GM12878 (cell line): ENCODE data around the gene MARS1. TPM values are rescaled to one million over a fixed set of nuclear protein-coding genes. Genes with fewer than 3 reads are reported as not detected.

Source experiments
- ATAC-seq: fragments of 200-7000 bp; cut with Tn5 transposase; 3 replicates; pipeline ENCODE4 v1.9.1; 2020; ENCODE audit warnings: mild to moderate bottlenecking, moderate library complexity
- BruUV-seq: library from RNA; stranded (reverse); fragments of 400-500 nt; replicated peaks from 2 replicates; lab custom pipeline; 2021; lab: Mats Ljungman, UMichigan
- CTCF ChIA-PET: fragments of 300-600 bp; sonication (Branson Sonifier 250); formaldehyde crosslinking; extraction: SDS; loops from one replicate; lab custom pipeline; 2021; ENCODE audit warnings: inconsistent platforms; lab: Yijun Ruan, JAX
- POLR2A ChIA-PET: fragments of 350-600 bp; formaldehyde crosslinking; extraction: SDS; loops from one replicate; lab custom pipeline; 2021; ENCODE audit warnings: inconsistent platforms; lab: Charles Lee
- RAD21 ChIA-PET: fragments of 300-600 bp; sonication (Branson Sonifier 250); formaldehyde crosslinking; loops from one replicate; lab custom pipeline; 2023; ENCODE audit warnings: antibody characterized with exemption; ENCODE audit not compliant: unreplicated experiment; lab: Charles Lee
- SMC1A ChIA-PET: fragments of 300-600 bp; sonication (Branson Sonifier 250); formaldehyde crosslinking; loops from one replicate; lab custom pipeline; 2023; ENCODE audit not compliant: unreplicated experiment, uncharacterized antibody; lab: Charles Lee
- DNase-seq: peaks from one replicate; pipeline ENCODE4 v3.0.0-alpha.2; 2011; ENCODE audit warnings: low read depth, low spot score
- FAIRE-seq: peaks from 3 replicates; lab custom pipeline; 2011; peaks lifted over from hg19 to GRCh38; lab: Jason Lieb, UNC
- H2AFZ ChIP-seq: 2 replicates; pipeline ENCODE4 v1.6.0; 2011; ENCODE audit warnings: low read depth, low read length, control low read depth; ENCODE audit not compliant: control insufficient read depth
- H3K27ac ChIP-seq: 2 replicates; pipeline ENCODE4 v1.5.1; 2011; ENCODE audit warnings: control low read depth; ENCODE audit not compliant: control insufficient read depth, insufficient read depth
- H3K27me3 ChIP-seq, 2 experiments: replicated peaks in 1 of 2; 2 replicates each; pipeline versions ENCODE4 v1.6.0 to v1.6.1; 2011; ENCODE audit warnings: low read length in 1 of 2; ENCODE audit not compliant: control insufficient read depth in 2 of 2, insufficient read depth in 2 of 2
- H3K36me3 ChIP-seq, 2 experiments: 2 replicates each; pipeline ENCODE4 v1.5.1; 2011; ENCODE audit warnings: low read length in 1 of 2; ENCODE audit not compliant: control insufficient read depth in 2 of 2, insufficient read depth in 2 of 2
- H3K4me1 ChIP-seq: 2 replicates; pipeline ENCODE4 v1.6.1; 2011; ENCODE audit warnings: mild to moderate bottlenecking, low read length, moderate library complexity, mixed read lengths; ENCODE audit not compliant: control insufficient read depth, insufficient read depth
- H3K4me2 ChIP-seq: 2 replicates; pipeline ENCODE4 v1.6.0; 2011; ENCODE audit warnings: control low read depth; ENCODE audit not compliant: control insufficient read depth, insufficient read depth
- H3K4me3 ChIP-seq: fragments of 200-600 bp; sonication (generic); 2 replicates; pipeline ENCODE4 v1.5.1; 2016
- H3K79me2 ChIP-seq: 2 replicates; pipeline ENCODE4 v1.6.0; 2011; ENCODE audit warnings: low read length; ENCODE audit not compliant: control insufficient read depth, insufficient read depth
- H3K9ac ChIP-seq: 2 replicates; pipeline ENCODE4 v1.8.0; 2011; ENCODE audit warnings: low read length, control low read depth, mixed read lengths; ENCODE audit not compliant: control insufficient read depth, insufficient read depth
- H3K9me3 ChIP-seq: replicated peaks from 3 replicates; pipeline ENCODE4 v1.5.1; 2011; ENCODE audit warnings: mild to moderate bottlenecking, low read length; ENCODE audit not compliant: control insufficient read depth, insufficient read depth
- H4K20me1 ChIP-seq: 2 replicates; pipeline ENCODE4 v1.6.0; 2011; ENCODE audit not compliant: control insufficient read depth, insufficient read depth
- TCF3 ChIP-seq: IDR thresholded peaks from 2 replicates; pipeline ENCODE4 v1.6.1; 2012; ENCODE audit warnings: low read depth, mild to moderate bottlenecking, low read length, borderline replicate concordance; ENCODE audit not compliant: insufficient read depth
- ZNF687 ChIP-seq: fragments of 450-650 bp; IDR thresholded peaks from 2 replicates; pipeline ENCODE4 v1.6.1; 2017; ENCODE audit warnings: mild to moderate bottlenecking, moderate library complexity
- WGBS: methylation state at CpG from one replicate; pipeline ENCODE4 v1.1.6; 2016; ENCODE audit warnings: low lambda C conversion rate; ENCODE audit not compliant: insufficient replicate concordance, insufficient coverage; ENCODE audit errors: missing lambda C conversion rate; 5-methylcytosine and 5-hydroxymethylcytosine counted together
- in situ Hi-C: fragments of 300-500 bp; cut with MboI; formaldehyde crosslinking; loops from 9 replicates; pipeline ENCODE4 v1.14.3; 2018; ENCODE audit warnings: mixed read lengths
- intact Hi-C: fragments of 100-400 bp; cut with micrococcal nuclease; formaldehyde crosslinking; loops from one replicate; pipeline ENCODE4 v1.14.2; 2022; ENCODE audit not compliant: unreplicated experiment
- polyA plus RNA-seq, 11 experiments: library from polyadenylated mRNA; depleted of rRNA in 4 of 11; unstranded in 6 of 11; stranded (reverse) in 5 of 11; fragments of >200 nt; fragmentation: Nextera tagmentation in 4 of 11; fragmentation: Illumina TruSeq in 1 of 11; extraction: Ambion mirVana in 4 of 11; extraction: Trizol in 1 of 11; gene quantifications; 1 replicate in 1 of 11; 2 replicates in 10 of 11; pipeline versions ENCODE4 v1.2.1 to v1.2.3, GENCODE V29; 2011 to 2016; ENCODE audit warnings: inconsistent platforms in 2 of 11, missing spikeins in 2 of 11, low read depth in 1 of 11
- total RNA-seq, 4 experiments: library from RNA; depleted of rRNA in 3 of 4; stranded (reverse); fragments of >200 nt in 3 of 4; fragmentation: Illumina TruSeq in 1 of 4; extraction: Trizol in 1 of 4; gene quantifications; 2 replicates each; pipeline versions ENCODE4 v1.2.1 to v1.2.3, GENCODE V29; 2013 to 2021

Gene MARS1
- total and polyA plus RNA-seq, 10 of the 15 experiments (the other 5 are each of a cell fraction or from before 2014, with no cell fraction given), result 72.3 to 270 (median 153) TPM

DNA sequence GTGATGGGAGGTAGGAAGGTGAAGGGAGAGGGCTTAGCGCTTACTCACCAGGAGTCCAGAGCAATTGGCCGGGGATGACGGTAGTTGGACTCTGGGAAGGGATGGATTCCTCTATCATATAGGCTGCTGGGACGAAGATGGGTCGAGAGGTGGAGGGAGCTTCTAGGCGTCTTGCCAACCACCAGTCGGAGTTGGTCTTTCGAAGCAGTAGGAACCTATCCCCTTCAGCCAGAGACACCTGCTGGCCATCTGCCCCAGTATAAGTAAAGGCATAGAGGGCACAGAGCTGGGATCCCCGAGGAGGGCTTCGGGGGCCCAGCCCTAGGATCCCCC, 8.9 kb upstream of the MARS1 start:
- CTCF ChIA-PET, result interaction anchor here (1.8 to 8.1 kb wide), 4 partner anchors 18 to 39 kb away, joined by 3 to 114 read pairs (median 18); partner anchors contain the start of genes GLI1 and INHBE
- no peak for DNase-seq
- in situ Hi-C loops, result no loop called here
- BruUV-seq, result no TSS peak
- ATAC-seq, result no peak
- 62% methylated on average over 10 of the region's 10 CpGs for WGBS
- no peak overlapping the region for H2AFZ ChIP-seq
- no peaks in the 10 kb centered on the region for H3K27me3 ChIP-seq
- H3K79me2 ChIP-seq, result peaks cover 44% of the 10 kb centered on the region
- no peaks in the 10 kb centered on the region for H4K20me1 ChIP-seq
- POLR2A ChIA-PET, result interaction anchor here (0.7 to 1.7 kb wide), 4 partner anchors 13 to 49 kb away, joined by 3 to 7 read pairs (median 4); partner anchors contain the start of gene DDIT3
- no peak for FAIRE-seq
- peak overlapping the region; percentile 85 for H3K27ac ChIP-seq
- H3K4me3 ChIP-seq, result peak overlapping the region; percentile 92; the same call in 1 of the 2 replicates
- intact Hi-C loops, result loop anchor here (5.0 to 10.0 kb wide), 2 partner anchors 43 to 276 kb away; partner anchors contain the start of genes CDK4, DDIT3, MARCHF9 and MBD6
- peaks cover 34% of the 10 kb centered on the region for H3K4me1 ChIP-seq
- no peaks in the 10 kb centered on the region for H3K9me3 ChIP-seq
- H3K4me2 ChIP-seq, result peak overlapping the region; percentile 99
- peaks cover 1 to 10% of the 10 kb centered on the region in 2 experiments; a peak in 3 of 4 replicates for H3K36me3 ChIP-seq
- SMC1A ChIA-PET, result interaction anchor here (1.2 to 2.7 kb wide), 2 partner anchors 20 to 26 kb away, joined by 3 to 10 read pairs; partner anchors contain the start of gene GLI1
- TF ChIP-seq ZNF687 (no peak), TCF3 (no peak)
- RAD21 ChIA-PET, result no interaction called here
- H3K9ac ChIP-seq, result peak overlapping the region; percentile 74
